B cell (primary cell): ENCODE measurements around the gene SLC2A13. TPM values are rescaled to one million over a fixed set of nuclear protein-coding genes. Genes with fewer than 3 reads are reported as not detected.

Experiments
- ATAC-seq: fragments of 200-7000 bp; cut with Tn5 transposase; one replicate; pipeline ENCODE4 v1.10.0; 2021; ENCODE audit warnings: low read depth, mild to moderate bottlenecking, moderate number of reproducible peaks, moderate library complexity
- CTCF ChIA-PET: fragments of 350-600 bp; sonication (Branson Sonifier 250); formaldehyde crosslinking; loops from one replicate; lab custom pipeline; 2021; ENCODE audit warnings: antibody characterized with exemption, inconsistent platforms; lab: Charles Lee
- POLR2A ChIA-PET: fragments of 350-600 bp; sonication (Branson Sonifier 250); formaldehyde crosslinking; loops from one replicate; lab custom pipeline; 2021; ENCODE audit warnings: antibody characterized with exemption; lab: Charles Lee
- DNase-seq: peaks from one replicate; pipeline ENCODE4 v3.0.0; 2013
- H2AFZ ChIP-seq: 2 replicates; pipeline ENCODE4 v1.6.1; 2012; ENCODE audit warnings: mild to moderate bottlenecking, low read depth, low read length; ENCODE audit not compliant: insufficient read depth, poor library complexity, severe bottlenecking
- H3K27ac ChIP-seq, 2 donors: 1 replicate in 1 of 2; 2 replicates in 1 of 2; pipeline ENCODE4 v1.5.1; 2012 to 2013; ENCODE audit warnings: low read length in 2 of 2, mild to moderate bottlenecking in 2 of 2, moderate library complexity in 1 of 2
- H3K27me3 ChIP-seq, 4 experiments: fragments of 200-600 bp in 1 of 4; sonication (generic) in 1 of 4; replicated peaks in 1 of 4; 1 replicate in 2 of 4; 2 replicates in 2 of 4; pipeline versions ENCODE4 v1.6.1 to v1.7.0; 2013 to 2016; ENCODE audit warnings: low read length in 3 of 4, mild to moderate bottlenecking in 2 of 4, mixed read lengths in 1 of 4, moderate library complexity in 1 of 4; ENCODE audit not compliant: insufficient read depth in 4 of 4, control insufficient read depth in 3 of 4; ENCODE audit errors: control extremely low read depth in 1 of 4
- H3K36me3 ChIP-seq, 2 experiments: replicated peaks in 1 of 2; 1 replicate in 1 of 2; 2 replicates in 1 of 2; pipeline versions ENCODE4 v1.6.1 to v1.7.1; 2013; ENCODE audit warnings: low read length in 1 of 2; ENCODE audit not compliant: insufficient read depth in 2 of 2, control insufficient read depth in 1 of 2; ENCODE audit errors: control extremely low read depth in 1 of 2, extremely low read depth in 1 of 2
- H3K4me1 ChIP-seq, 2 donors: fragments of 200-600 bp in 1 of 2; sonication (generic) in 1 of 2; 1 replicate in 1 of 2; 2 replicates in 1 of 2; pipeline versions ENCODE4 v1.5.1 to v1.6.1; 2013 to 2017; ENCODE audit warnings: low read length in 2 of 2; ENCODE audit not compliant: control insufficient read depth in 2 of 2, insufficient read depth in 2 of 2
- H3K4me2 ChIP-seq: replicated peaks from 2 replicates; pipeline ENCODE3; 2012; ENCODE audit warnings: mild to moderate bottlenecking, low read depth, low read length; ENCODE audit not compliant: poor library complexity, severe bottlenecking
- H3K4me3 ChIP-seq, 5 experiments: fragments of 200-600 bp in 1 of 5; sonication (generic) in 1 of 5; 1 replicate in 3 of 5; 2 replicates in 2 of 5; pipeline versions ENCODE4 v1.5.1 to v1.7.0; 2011 to 2016; ENCODE audit warnings: low read length in 4 of 5, mild to moderate bottlenecking in 4 of 5, low read depth in 2 of 5, control low read depth in 1 of 5, moderate library complexity in 1 of 5; ENCODE audit not compliant: insufficient read depth in 1 of 5; ENCODE audit errors: control extremely low read depth in 1 of 5, extremely low read depth in 1 of 5
- H3K79me2 ChIP-seq: fragments of 200-600 bp; sonication (generic); one replicate; pipeline ENCODE4 v1.6.0; 2016; ENCODE audit warnings: low read length; ENCODE audit not compliant: control insufficient read depth, insufficient read depth
- H3K9ac ChIP-seq: fragments of 200-600 bp; sonication (generic); 2 replicates; pipeline ENCODE4 v1.6.1; 2017; ENCODE audit warnings: mild to moderate bottlenecking, low read length, moderate library complexity
- H3K9me3 ChIP-seq, 3 donors: one replicate each; pipeline versions ENCODE4 v1.6.1 to v1.7.1; 2013; ENCODE audit warnings: low read length in 2 of 3; ENCODE audit not compliant: control insufficient read depth in 2 of 3, insufficient read depth in 1 of 3; ENCODE audit errors: control extremely low read depth in 1 of 3
- H4K20me1 ChIP-seq: 2 replicates; pipeline ENCODE4 v1.6.0; 2012; ENCODE audit warnings: mild to moderate bottlenecking, low read length; ENCODE audit not compliant: insufficient read depth, control insufficient read depth, poor library complexity, severe bottlenecking
- H3K27ac Mint-ChIP-seq: one replicate; pipeline ENCODE4 v1.8.0; 2021; ENCODE audit warnings: mixed read lengths
- H3K27me3 Mint-ChIP-seq: one replicate; pipeline ENCODE4 v1.8.0; 2021; ENCODE audit warnings: mixed read lengths
- H3K4me1 Mint-ChIP-seq: one replicate; pipeline ENCODE4 v1.8.0; 2021; ENCODE audit warnings: mixed read lengths
- H3K4me3 Mint-ChIP-seq: one replicate; pipeline ENCODE4 v1.8.0; 2021; ENCODE audit warnings: mixed read lengths
- H3K9me3 Mint-ChIP-seq: one replicate; pipeline ENCODE4 v1.8.0; 2022; ENCODE audit warnings: mixed read lengths; ENCODE audit not compliant: insufficient read depth
- EZH2 ChIP-seq: IDR thresholded peaks from 2 replicates; pipeline ENCODE4 v1.6.1; 2012; ENCODE audit warnings: borderline replicate concordance, low read depth, mild to moderate bottlenecking, moderate library complexity, low read length; ENCODE audit not compliant: insufficient read depth, poor library complexity, severe bottlenecking
- WGBS: methylation state at CpG from one replicate; pipeline ENCODE4 v1.1.5; 2013; ENCODE audit warnings: missing lambda C conversion rate; ENCODE audit not compliant: insufficient coverage; 5-methylcytosine and 5-hydroxymethylcytosine counted together
- intact Hi-C: fragments of 100-400 bp; cut with micrococcal nuclease; formaldehyde crosslinking; loops from one replicate; pipeline ENCODE4 v1.10.0; 2022
- polyA plus RNA-seq: library from polyadenylated mRNA; depleted of rRNA; stranded (reverse); fragments of >200 nt; gene quantifications from 2 replicates; pipeline ENCODE4 v1.2.3, GENCODE V29; 2012
- total RNA-seq, 2 donors: library from RNA; stranded (reverse); fragments of 120-200 nt in 1 of 2; gene quantifications; 1 replicate in 1 of 2; 2 replicates in 1 of 2; pipeline versions ENCODE4 v1.2.3 to v1.2.4, GENCODE V29; 2013 to 2022
- TF ChIP-seq, protein P1 (sequence below): fragments of 200-600 bp; IDR thresholded peaks from one replicate; pipeline ENCODE4 v1.8.0; 2022; ENCODE audit warnings: antibody characterized with exemption, mild to moderate bottlenecking

The SLC2A13 gene
- total and polyA plus RNA-seq, 2 donors (not counting 1 experiment from before 2014, with no cell fraction given), result 2.1 to 8.6 TPM

DNA sequence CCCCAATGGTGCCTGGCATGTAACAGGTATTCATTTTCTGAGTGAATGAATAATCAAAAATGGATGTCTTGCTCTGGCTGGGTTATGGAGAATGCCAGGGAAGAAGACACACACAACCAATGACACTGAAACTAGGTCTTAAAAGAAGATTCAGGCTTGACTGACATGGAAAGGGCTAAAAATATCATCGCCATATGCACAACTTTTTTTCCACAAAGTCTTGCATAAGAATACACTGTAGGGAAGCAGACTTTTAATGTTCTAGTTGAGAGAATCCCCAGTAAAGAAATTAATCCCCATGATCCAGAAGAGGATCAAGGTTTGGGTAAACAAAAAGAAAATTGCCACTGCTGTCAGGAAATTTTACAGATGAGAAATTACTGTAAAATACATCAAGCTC, 116.4 kb downstream of the SLC2A13 start:
- no CpG with 5 or more reads among the region's 1 CpG for WGBS
- intact Hi-C loops, result no loop called here
- H4K20me1 ChIP-seq, result no peaks in the 10 kb centered on the region
- H2AFZ ChIP-seq, result no peak overlapping the region
- H3K4me2 ChIP-seq, result no peak overlapping the region
- Mint-ChIP-seq H3K4me3 (no peak overlapping the region), H3K27me3 (no peaks in the 10 kb centered on the region), H3K4me1 (peaks cover 8% of the 10 kb centered on the region), H3K9me3 (no peaks in the 10 kb centered on the region), H3K27ac (no peak overlapping the region)
- no peak overlapping the region for H3K4me3 ChIP-seq
- H3K4me1 ChIP-seq, result no peaks in the 10 kb centered on the region
- TF ChIP-seq, protein P1, sequence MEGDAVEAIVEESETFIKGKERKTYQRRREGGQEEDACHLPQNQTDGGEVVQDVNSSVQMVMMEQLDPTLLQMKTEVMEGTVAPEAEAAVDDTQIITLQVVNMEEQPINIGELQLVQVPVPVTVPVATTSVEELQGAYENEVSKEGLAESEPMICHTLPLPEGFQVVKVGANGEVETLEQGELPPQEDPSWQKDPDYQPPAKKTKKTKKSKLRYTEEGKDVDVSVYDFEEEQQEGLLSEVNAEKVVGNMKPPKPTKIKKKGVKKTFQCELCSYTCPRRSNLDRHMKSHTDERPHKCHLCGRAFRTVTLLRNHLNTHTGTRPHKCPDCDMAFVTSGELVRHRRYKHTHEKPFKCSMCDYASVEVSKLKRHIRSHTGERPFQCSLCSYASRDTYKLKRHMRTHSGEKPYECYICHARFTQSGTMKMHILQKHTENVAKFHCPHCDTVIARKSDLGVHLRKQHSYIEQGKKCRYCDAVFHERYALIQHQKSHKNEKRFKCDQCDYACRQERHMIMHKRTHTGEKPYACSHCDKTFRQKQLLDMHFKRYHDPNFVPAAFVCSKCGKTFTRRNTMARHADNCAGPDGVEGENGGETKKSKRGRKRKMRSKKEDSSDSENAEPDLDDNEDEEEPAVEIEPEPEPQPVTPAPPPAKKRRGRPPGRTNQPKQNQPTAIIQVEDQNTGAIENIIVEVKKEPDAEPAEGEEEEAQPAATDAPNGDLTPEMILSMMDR, result no peak
- no peak for TF ChIP-seq EZH2
- no peaks in the 10 kb centered on the region for H3K9me3 ChIP-seq
- no peak for DNase-seq
- H3K9ac ChIP-seq, result no peak overlapping the region
- H3K79me2 ChIP-seq, result no peaks in the 10 kb centered on the region
- no peaks in the 10 kb centered on the region for H3K36me3 ChIP-seq
- no peaks in the 10 kb centered on the region for H3K27me3 ChIP-seq
- POLR2A ChIA-PET, result no interaction called here
- no peak overlapping the region for H3K27ac ChIP-seq
- CTCF ChIA-PET, result interaction anchor here (1.4 to 4.2 kb wide), 3 partner anchors 12 to 403 kb away, joined by 3 to 48 read pairs (median 4); no protein-coding TSS in a partner anchor
- ATAC-seq, result no peak

DNA sequence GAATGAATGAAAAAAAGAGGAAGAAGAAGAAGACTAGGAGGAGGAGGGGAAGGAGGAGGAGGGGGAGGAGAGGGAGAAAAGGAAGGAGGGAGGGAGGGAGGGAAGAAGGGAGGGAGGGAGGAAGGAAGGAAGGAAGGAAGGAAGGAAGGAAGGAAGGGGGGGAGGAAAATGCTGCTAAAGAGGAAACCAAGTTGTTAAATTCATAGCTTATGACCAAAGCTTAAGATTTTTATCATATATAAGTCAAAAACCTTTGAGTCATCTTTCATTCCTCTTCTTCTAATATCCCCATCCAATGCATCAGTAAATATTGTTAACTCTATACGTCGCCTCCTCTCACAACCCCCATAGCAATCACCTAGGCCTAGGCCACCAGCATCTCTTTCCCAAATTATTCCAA, 117.3 kb downstream of the SLC2A13 start:
- Histone ChIP-seq H3K9ac (no peak overlapping the region), H3K27ac (no peak overlapping the region), H3K4me3 (no peak overlapping the region), H3K27me3 (no peaks in the 10 kb centered on the region), H3K9me3 (no peaks in the 10 kb centered on the region), H3K4me2 (no peak overlapping the region), H3K4me1 (no peaks in the 10 kb centered on the region), H3K36me3 (no peaks in the 10 kb centered on the region), H3K79me2 (no peaks in the 10 kb centered on the region), H2AFZ (no peak overlapping the region), H4K20me1 (no peaks in the 10 kb centered on the region)
- no peak overlapping the region for H3K4me3 Mint-ChIP-seq
- ChIA-PET CTCF (interaction anchor here (1.3 to 3.7 kb wide), 2 partner anchors 23 to 401 kb away, joined by 3 to 9 read pairs; no protein-coding TSS in a partner anchor), POLR2A (no interaction called here)
- H3K27ac Mint-ChIP-seq, result no peak overlapping the region
- H3K4me1 Mint-ChIP-seq, result peaks cover 8% of the 10 kb centered on the region
- no peak for DNase-seq
- H3K27me3 Mint-ChIP-seq, result no peaks in the 10 kb centered on the region
- ATAC-seq, result no peak
- WGBS, result 94% methylated on average over 2 of the region's 2 CpGs
- intact Hi-C loops, result no loop called here
- TF ChIP-seq EZH2, result no peak
- no peaks in the 10 kb centered on the region for H3K9me3 Mint-ChIP-seq
